Glomerular visceral epithelial cell (primary cell): Measurements from ENCODE around the gene GANC.
"Not testable (repeated sequence)": the region's sequence is repeated elsewhere in the genome, so short reads cannot be mapped to it uniquely, and the experiment has no call there.

ENCODE experiments used
- DNase-seq: peaks from one replicate; pipeline ENCODE4 v3.0.0-alpha.2; 2016; ENCODE audit errors: extremely low spot score

The GANC gene

DNA sequence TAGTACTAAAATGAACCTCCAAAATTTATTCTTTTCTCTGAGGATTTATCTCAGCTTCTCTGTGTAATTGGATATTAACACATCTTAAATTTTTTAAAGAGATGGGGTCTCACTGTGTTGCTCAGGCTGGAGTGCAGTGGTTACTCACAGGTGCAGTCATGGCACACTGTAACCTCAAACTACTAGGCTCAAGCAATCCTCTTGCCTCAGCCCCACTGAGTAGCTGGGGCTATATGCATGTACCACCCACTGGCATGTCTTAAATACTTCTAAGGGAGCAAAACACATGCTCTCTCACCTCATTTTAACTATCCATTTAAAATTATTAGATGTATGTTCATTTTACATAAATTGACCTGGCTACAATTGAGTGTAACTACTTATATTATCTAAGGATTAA, 11.6 kb downstream of the GANC start:
- no peak for DNase-seq

DNA sequence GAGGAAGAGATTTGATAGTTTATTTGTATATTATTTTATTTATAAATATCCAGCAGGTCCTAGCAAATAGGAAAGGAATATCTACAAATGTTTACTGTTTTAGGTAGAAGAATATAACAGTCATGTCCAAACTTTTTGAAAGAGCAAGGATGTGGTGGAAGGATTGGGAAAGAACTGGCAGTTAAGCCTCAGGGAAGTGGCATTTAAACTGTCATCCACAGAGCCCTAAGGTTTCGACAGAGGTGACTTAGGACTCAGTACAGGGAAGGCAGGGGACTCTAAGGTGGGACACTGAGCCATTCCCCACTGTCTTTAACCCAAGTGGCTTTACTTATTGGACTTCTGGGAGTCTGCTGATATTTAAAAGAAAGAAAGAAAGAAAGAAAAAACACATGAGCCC, 12.0 kb downstream of the GANC start:
- DNase-seq = no peak

DNA sequence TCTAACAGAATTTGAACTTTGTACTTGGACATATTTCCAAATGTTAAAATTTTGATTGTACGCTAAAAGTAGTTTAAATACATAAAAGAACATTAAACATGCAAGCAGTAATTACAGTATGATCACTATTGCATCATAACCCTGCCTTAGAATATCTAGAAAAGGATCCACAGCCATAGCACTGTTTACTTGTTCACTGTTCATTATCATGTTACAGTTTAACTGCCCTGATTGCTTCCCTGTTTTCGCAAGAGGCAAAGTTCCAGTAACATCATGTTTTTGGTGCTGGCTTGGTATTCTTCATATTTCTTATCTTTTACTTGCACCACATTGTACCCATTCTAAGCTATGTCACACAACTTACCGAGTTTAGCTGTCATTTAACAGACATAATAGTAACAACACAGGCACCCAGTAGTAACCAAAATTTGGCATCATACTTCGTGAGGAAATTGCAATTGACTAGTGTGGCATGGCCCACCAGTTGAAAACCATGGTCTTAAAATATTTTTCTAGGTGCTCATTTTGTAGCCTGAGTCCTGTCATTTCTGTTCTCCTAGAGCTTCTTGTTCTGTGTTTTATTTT, 13.5 kb downstream of the GANC start:
- no peak for DNase-seq

DNA sequence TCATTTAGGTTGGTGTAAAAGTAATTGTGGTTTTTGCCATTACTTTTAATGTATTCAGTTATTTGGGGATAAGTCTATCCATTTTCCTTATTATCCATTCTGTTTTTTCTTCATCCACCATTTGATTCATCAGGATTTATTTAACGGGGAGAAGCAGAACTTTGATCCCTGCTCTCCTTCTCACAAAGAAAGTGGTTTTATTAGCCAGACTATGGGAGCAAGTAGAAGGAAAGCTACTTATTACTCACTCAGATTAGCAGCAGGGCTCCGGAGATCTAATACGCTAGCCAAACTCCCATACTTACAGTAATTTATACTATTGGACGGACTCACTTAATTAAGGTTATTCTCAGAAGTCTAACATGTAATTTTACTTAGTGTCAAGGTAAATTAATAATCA, 14.9 kb downstream of the GANC start:
- DNase-seq = no peak

DNA sequence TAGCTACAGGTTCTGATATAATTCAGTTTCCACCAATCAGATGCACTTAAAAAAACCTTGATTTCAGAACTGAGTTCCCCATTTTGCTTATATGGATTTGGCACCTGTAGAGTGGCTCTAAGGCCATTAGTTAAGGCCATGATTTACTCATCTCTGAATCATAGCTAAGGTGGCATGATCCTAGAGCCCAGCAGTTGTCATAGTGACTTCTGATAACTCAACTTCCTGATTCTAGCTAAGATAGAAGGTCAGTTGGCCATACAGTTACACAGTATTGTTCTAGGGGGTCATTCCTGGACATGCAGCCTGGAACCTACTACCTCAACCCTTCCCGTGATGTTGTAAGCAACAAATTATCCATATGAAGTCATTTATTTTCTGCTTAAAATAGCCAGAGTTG, 16.2 kb downstream of the GANC start:
- DNase-seq = no peak

DNA sequence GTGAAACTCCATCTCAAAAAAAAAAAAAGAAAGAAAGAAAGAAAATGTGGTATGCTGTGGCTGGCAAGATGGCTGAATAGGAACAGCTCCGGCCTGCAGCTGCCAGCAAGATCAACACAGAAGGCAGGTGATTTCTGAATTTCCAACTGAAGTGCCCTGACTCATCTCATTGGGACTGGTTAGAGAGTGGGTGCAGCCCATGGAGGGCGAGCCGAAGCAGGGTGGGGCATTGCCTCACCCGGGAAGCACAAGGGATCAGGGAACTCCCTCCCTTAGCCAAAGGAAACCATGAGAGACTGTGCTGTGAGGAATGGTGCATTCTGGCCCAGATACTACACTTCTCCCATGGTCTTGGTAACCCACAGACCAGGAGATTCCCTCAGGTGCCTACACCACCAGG, 28.0 kb downstream of the GANC start:
- not testable (repeated sequence) for DNase-seq

DNA sequence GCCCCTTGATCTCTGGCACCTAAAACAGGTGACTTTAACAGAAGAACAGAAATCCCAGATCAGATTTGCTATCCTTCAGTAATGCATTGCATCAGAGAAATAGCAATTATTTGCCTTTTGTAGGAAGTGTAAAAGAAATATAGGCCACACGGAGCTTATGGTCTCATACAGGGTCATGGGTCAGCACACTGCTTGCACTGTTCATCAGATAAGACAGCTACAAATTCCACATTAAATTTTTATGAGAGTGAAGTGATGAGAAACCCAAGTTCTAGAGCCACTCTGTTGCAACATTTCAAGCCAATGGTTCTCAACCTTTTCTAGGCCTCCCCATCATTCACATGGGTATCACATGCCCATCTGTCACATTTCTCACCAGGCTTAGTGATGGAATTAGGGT, 33.7 kb downstream of the GANC start:
- no peak for DNase-seq

DNA sequence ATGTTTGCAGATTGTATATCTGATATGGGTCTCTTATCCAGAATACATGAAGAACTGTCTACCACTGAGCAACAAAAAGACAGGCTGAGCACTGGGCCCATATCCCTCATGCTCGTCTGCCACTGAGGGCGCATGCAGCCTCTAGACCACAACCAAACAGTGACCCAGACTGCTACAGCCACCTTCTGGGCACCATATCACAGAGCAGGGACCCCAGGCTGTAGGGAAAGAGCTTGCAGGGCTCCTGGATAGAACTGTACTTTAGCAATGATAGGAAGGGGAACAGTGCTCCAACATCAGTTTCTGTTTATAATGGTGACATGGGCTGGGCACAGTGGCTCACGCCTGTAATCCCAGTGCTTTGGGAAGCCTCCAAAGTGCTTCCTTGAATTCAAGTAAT, 40.5 kb downstream of the GANC start:
- DNase-seq = no peak

DNA sequence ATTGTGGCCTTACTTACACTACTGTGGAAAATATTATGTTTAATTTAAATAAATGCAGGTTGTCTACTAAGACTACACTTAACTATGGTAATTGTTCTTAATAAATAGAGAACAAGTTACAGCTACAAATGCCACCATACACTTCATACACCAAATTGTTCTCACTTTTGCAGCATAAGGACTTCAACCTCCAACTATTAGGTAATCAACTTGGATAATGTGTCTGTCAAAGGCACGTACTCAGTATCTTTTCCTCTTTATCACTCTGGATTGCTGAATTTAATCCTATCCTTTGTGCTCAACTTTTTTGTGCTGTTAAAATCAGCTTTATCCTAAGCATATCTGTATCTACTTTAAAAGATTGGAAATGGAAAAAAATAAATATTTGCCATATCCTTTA, 41.8 kb downstream of the GANC start:
- DNase-seq = no peak

DNA sequence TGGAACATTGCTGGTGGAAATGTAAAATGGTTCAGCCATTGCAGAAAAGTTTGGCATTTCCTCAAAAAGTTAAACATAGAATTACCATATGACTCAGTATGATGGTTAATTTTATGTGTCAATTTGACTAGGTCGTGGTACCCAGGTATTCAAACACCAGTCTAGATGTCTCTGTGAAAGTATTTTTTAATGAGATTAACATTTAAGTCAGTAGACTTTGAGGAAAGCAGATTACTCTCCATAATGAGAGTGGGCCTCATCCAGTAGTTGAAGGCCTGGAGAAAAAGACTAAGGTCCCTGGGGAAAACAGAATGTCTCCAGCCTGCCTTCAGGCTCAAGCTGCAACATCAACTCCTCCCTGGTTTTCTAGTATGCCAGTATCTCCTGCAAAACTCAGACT, 42.5 kb downstream of the GANC start:
- no peak for DNase-seq

DNA sequence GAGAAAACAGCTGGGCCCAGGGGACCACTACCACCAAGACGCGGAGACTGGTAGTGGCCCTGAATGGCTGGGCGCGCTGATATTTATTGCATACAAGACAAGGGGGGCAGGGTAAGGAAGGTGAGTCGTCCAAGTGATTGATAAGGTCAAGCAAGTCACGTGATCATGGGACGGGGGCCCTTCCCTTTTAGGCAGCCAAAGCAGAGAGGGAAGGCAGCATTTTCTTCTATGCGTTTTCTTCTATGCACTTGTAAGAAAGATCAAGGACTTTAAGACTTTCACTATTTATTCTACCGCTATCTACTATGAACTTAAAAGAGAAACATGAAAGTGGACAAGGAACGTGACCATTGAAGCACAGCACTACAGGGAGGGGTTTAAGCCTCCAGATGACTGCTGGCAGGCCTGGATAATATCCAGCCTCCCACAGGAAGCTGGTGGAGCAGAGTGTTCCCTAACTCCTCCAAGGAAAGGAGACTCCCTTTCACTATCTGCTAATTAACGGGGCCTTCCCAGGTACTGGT, 43.3 kb downstream of the GANC start:
- not testable (repeated sequence) for DNase-seq

DNA sequence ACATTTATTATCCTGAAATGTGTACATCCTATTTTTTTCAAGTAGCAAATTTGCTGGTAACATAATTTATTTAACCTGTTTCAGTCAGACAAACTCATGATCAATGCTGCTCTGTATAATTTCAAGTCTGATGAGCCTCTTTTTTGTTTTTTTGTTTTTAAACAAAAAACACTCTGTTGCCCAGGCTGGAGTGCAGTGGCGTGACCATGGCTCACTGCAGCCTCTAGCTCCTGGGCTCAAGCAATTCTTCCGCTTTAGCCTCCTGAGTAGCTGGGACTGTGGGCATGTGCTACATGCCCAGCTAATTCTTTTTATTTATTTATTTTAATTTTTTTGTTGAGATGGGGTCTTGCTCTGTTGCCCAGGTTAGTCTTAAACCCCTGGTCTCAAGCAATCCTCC, 46.2 kb downstream of the GANC start:
- DNase-seq = no peak

DNA sequence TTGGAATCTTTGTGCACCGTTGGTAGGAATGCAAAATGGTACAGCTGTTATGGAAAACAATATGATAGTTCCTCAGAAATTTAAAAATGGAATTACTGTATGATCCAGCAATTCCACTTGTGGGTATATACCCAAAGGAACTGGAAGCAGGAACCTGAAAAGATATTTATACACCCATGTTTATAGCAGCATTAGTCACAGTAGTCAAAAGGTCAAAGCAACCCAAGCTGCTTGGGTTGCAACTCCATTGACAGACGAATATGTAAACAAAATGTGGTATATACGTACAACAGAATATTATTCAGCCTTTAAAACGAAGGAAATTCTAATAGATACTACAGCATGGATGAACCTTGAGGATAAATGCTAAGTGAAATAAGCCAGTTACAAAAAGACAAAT, 51.3 kb downstream of the GANC start:
- DNase-seq = no peak

DNA sequence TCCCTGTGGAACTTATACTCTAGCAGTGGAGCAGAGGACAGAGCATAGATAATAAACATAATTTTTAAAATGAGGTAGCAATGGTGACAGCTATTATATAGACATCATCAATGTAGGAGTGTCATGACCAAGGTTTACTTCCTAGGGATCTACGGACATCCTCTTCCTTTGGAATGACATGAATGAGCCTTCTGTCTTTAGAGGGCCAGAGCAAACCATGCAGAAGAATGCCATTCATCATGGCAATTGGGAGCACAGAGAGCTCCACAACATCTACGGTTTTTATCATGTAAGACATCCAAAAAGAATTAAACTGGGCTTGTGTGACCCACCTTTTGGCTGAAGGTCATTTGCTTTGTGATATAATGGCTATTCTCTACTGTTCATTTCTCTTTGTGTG, 56.2 kb downstream of the GANC start:
- DNase-seq = no peak

DNA sequence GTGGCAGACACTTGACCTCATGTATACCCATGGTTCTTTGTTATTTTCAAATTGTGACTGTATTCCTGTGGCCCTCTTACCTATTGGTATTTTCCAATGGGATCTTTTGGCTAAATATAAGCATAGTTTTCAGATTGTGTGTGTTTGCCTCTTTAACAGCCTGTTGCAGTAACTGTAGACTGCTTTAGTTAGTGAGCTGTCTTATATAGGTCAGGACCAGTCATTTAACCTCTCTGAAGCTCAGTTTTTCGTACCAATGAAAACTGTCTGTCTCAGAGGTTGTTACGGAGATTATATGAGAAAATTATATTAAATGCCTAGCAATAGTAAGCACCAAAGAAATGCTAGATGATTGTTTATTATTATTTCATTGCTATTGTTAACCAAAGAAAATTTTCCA, 57.0 kb downstream of the GANC start:
- no peak for DNase-seq

DNA sequence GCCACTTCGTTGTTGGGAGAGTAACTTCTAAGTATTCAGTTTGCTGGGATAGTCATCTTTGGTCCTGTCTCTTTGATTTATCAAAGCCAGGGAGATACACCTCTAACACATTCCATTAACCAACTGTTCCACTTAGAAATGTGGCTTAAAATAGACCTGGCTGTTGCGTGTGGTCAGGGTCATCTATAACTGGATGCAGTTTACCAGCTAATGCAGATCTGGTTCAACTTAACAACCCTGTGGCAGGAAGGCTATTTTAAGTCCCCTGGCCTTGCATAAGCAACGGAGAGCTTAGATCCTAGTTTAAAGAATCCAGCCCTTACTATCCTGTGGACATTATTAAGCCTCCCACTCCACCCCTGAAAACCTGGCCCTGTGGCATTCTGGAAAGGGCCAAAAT, 58.2 kb downstream of the GANC start:
- DNase-seq = no peak

DNA sequence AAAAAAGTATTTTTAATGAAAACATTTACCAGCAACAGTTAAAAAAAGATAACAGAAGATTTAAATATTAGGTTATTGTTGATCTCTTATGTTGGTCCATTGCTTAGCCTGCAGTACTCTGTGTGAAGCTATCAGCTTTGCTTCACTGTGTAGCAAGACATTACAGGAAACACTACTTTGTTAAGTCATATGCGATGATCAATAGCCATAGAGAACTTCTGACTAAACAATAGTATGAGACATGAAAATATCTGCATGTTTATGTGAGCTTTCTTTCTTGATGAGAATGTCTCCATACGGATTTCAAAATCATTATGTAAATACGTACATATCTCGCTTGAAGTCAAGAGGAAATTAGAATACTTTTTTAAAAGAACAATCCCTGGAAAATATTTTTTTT, 59.3 kb downstream of the GANC start:
- DNase-seq = no peak

DNA sequence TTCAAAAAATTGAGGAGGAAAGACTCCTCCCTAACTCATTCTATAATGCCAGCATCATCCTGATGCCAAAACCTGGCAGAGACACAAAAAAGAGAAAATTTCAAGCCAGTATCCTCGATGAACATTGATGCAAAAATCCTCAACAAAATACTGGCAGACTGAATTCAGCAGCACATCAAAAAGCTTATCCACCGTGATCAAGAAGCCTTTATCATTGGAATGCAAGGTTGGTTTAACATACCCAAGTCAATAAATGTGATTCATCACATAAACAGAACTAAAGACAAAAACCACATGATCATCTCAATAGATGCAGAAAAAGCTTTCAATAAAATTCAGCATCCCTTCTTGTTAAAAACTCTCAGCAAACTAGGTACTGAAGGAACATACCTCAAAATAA, 62.1 kb downstream of the GANC start:
- DNase-seq = no peak

DNA sequence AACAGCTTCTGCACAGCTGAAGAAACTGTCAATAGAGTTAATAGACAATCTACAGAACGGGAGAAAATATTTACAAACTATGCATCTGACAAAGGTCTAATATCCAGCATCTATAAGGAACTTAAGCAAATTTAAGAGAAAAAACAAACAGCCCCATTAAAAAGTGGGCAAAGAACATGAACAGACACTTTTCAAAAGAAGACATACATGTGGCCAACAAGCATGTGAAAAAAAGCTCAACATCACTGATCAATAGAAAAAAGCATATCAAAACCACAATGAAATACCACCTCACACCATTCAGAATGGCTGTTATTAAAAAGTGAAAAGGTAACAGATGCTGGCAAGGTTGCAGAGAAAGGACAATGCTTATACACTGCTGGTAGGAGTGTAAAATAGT, 63.6 kb downstream of the GANC start:
- DNase-seq = not testable (repeated sequence)

DNA sequence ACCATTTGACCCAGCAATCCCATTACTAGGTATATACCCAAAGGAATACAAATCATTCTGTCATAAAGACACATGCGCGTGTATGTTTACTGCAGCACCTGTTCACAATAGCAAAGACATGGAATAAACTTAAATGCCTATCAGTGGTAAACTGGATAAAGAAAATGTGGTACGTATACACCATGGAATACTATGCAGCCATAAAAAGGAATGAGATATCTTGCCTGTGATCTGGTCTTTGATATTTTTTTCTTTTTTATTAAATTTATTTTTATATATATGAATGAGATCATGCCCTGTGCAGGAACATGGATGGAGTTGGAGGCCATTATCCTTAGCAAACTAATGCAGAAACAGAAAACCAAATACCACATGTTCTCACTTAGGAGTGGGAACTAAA, 64.1 kb downstream of the GANC start:
- not testable (repeated sequence) for DNase-seq

DNA sequence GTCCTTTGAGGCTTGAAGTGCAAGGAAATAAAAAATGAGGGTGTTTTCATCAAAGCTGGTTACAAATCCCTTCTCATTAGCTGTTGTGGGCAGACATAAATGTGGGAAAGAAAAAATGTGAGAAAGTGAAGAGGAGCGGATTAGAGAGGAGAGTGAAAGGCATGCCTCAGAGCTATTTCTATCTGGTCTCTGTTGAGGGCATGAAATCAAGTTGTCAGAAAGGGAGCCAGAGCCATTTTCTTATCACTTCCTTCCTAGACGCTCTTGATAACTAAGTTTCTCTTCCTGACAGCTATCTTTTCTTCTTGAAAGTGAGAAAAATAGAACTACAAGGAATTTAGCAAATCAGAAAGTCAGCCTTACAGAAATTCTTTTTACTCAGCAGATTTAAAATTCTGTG, 65.5 kb downstream of the GANC start:
- DNase-seq = no peak

DNA sequence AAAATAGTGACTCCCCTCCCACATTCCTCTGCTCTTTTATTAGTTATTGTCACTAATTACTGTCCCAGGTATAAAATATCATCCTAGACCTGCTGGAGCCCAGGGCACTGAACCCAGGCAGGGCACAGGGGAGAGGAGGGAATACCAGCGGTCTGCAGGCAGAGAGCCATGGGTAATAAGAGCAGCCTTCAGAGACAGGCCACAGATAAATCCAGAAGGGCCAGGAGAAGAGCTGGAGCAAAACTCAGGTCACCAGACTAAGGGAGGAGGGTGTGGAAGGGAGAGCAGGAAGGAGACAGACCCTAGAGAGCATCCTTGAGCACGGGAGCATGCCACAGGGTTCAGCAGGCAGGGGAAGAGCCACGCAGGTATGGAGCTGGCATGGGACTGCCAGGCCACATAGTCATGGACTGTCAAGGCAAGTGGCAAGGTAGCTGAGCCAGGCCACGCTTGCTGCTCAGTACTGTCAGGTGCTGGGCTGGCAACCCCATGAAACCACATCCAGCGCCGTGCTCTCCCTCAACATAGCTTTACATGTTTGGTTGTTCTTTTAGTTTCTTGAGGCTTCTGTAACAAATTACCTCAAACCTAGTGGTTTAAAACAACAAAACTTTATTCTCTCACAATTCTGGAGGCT, 70.7 kb downstream of the GANC start:
- DNase-seq = no peak

DNA sequence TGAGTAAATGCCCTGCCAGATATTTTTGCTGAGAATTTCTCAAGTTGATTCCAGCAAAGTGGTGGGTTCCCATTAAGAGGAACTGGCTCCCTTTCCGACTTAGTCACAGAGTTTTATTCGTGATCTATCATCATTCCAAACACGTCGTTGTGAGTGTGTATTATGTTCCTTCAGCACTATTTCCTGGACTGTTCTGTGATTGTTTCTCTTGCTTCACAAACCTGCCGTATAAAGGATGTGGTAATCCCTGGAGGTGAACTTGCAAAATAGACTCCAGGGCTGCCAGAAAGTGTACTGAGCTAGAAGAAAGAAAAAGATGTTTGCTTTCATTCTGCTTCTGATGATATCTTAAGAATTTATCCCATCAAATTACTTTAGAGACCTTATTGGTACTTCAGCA, 71.8 kb downstream of the GANC start:
- no peak for DNase-seq

DNA sequence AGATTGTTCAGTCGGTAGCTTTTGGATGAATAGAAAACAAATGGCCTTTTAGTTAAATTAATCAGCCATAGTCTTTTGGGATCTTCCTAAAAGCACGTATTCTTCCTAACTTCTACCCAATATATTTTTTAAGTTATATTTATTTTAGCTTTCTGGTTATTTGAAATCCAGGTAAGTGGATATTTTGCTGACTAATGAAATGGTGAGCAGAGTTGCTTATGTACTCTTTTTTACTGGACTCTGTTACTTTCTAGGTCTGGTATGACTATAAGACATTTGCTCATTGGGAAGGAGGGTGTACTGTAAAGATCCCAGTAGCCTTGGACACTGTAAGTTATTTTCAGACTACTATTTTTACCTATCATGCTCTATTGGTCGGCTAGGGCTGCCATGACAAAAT, 72.5 kb downstream of the GANC start:
- no peak for DNase-seq
